COR-L47 (cell line): ENCODE results near the gene ADGRD1.

ENCODE experiments used
- DNase-seq: peaks from one replicate; lab custom pipeline; 2025; lab: John Stamatoyannopoulos, UW

ADGRD1 gene

GRCh38 chr12:131091976-131092691, 138.4 kb downstream of the ADGRD1 start:
- DNase-seq, result no peak

- no peak for DNase-seq
Measured at GRCh38 chr12:131092901-131093603, 139.3 kb downstream of the ADGRD1 start.

- no peak for DNase-seq
Measured at GRCh38 chr12:131093604-131093955, 139.9 kb downstream of the ADGRD1 start.

GRCh38 chr12:131093971-131094830, 140.5 kb downstream of the ADGRD1 start:
- no peak for DNase-seq

- no peak for DNase-seq
Measured at GRCh38 chr12:131094831-131095805, 141.4 kb downstream of the ADGRD1 start.

- DNase-seq, result no peak
Measured at GRCh38 chr12:131095826-131096680, 142.3 kb downstream of the ADGRD1 start.

GRCh38 chr12:131096681-131097181, 143.0 kb downstream of the ADGRD1 start:
- no peak for DNase-seq

GRCh38 chr12:131097202-131098177, 143.8 kb downstream of the ADGRD1 start:
- no peak for DNase-seq

- DNase-seq, result no peak
Measured at GRCh38 chr12:131098178-131098981, 144.7 kb downstream of the ADGRD1 start.

GRCh38 chr12:131100031-131100674, 146.4 kb downstream of the ADGRD1 start:
- DNase-seq, result no peak

GRCh38 chr12:131101006-131101405, 147.3 kb downstream of the ADGRD1 start:
- DNase-seq, result no peak

GRCh38 chr12:131101703-131102492, 148.2 kb downstream of the ADGRD1 start:
- DNase-seq, result no peak

- DNase-seq, result no peak
Measured at GRCh38 chr12:131102493-131102931, 148.8 kb downstream of the ADGRD1 start.

- no peak for DNase-seq
Measured at GRCh38 chr12:131102991-131103668, 149.4 kb downstream of the ADGRD1 start.

GRCh38 chr12:131103669-131104462, 150.2 kb downstream of the ADGRD1 start:
- DNase-seq, result no peak
